Motor neuron (in vitro differentiated cells): Measurements from ENCODE around the gene FGFR2. TPM values are rescaled to one million over a fixed set of nuclear protein-coding genes. Genes with fewer than 3 reads are reported as not detected.

Experiments
- ATAC-seq, 8 experiments: fragments of 200-7000 bp; cut with Tn5 transposase; replicated peaks in 6 of 8; 2 replicates each; pipeline ENCODE4 v1.8.0; 2021; ENCODE audit warnings: mild to moderate bottlenecking in 8 of 8, moderate library complexity in 8 of 8
- H3K27ac ChIP-seq, 2 donors: fragments of 250-450 bp; sonication (Bioruptor Pico); 2 replicates each; pipeline ENCODE4 v1.9.0; 2021; ENCODE audit warnings: antibody characterized with exemption in 2 of 2, mild to moderate bottlenecking in 2 of 2, moderate library complexity in 1 of 2
- H3K4me1 ChIP-seq, 2 donors: fragments of 250-450 bp; sonication (Bioruptor Pico); replicated peaks in 1 of 2; 2 replicates each; pipeline ENCODE4 v1.6.1; 2021; ENCODE audit warnings: antibody characterized with exemption in 2 of 2, mild to moderate bottlenecking in 2 of 2, moderate library complexity in 1 of 2
- H3K4me3 ChIP-seq, 5 donors: fragments of 250-450 bp; sonication (Bioruptor Pico); 2 replicates each; pipeline ENCODE4 v1.9.0; 2021; ENCODE audit warnings: antibody characterized with exemption in 5 of 5, mild to moderate bottlenecking in 5 of 5, moderate library complexity in 4 of 5
- WGBS, 10 experiments: fragments of 450-650 bp; shearing (Covaris generic); methylation state at CpG; one replicate each; pipeline ENCODE4 v1.0.0; 2022; 5-methylcytosine and 5-hydroxymethylcytosine counted together
- in situ Hi-C, 9 experiments: fragments of 400-800 bp; cut with MboI; loops; one replicate each; pipeline ENCODE4 v1.15.0; 2021; ENCODE audit warnings: low sequenced_read_pairs in 9 of 9, low pct_unique_long_range_greater_than_20kb in 2 of 9; ENCODE audit not compliant: unreplicated experiment in 9 of 9
- total RNA-seq, 8 experiments: library from RNA; unstranded; fragments of 300-600 nt; gene quantifications; 2 replicates each; pipeline versions ENCODE4 v1.2.3 to v1.2.4, GENCODE V29; 2022

The FGFR2 gene
- total RNA-seq, 8 experiments from 2014 or later, result 0.20 to 100.0 (median 32.4) TPM

DNA sequence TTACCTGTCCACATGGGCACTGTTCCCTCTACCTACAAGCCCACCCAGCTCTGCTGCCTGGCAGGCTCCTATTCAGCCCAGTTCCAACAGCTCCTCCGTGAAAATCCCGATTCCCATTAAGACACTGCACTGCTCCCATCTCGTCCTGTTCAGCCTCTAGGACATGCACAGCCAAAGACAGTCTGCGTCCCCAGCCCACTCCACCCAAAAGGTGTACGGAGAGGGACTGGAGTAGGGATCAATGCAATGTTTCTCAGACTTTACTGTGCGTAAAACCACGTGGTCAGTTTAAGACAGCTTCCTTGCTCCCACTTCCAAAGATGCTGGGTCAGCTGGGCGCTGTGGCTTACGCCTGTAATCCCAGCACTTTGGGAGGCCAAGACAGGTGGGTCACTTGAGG is 19.9 kb downstream of the FGFR2 start:
- H3K27ac ChIP-seq, result no peak overlapping the region
- peaks cover 32 to 37% of the 10 kb centered on the region in 2 donors for H3K4me1 ChIP-seq
- WGBS, 10 experiments, result 60 to 100% (median 92%) methylated on average over 1 to 7 of the region's 9 CpGs; no CpG with 5 or more reads in 3 of the 10 experiments
- no peak for ATAC-seq
- H3K4me3 ChIP-seq, result no peak overlapping the region
- in situ Hi-C loops, result no loop called here

DNA sequence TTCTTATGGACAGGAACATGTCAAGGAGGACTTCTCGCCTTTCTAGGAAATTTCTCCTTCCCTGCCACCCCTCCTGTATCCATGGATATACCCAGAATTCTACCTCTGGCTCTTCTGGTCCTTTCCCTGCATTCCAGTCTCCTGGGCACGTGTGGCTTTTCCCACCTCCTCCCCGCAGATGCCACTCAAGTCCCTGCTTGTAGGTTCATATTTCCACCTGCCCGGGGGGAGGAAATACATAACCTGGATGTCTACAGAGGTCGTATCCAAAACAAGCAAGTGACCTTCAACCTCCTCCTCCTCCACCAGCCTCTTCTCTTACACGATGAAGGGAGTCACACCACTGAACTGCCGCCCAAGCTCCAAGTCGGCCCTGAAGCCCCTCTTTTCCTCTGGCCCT is 20.7 kb downstream of the FGFR2 start:
- no peak for ATAC-seq
- H3K27ac ChIP-seq, result no peak overlapping the region
- H3K4me3 ChIP-seq, result no peak overlapping the region
- WGBS, 10 experiments, result 0 to 100% (median 71%) methylated on average over 1 to 4 of the region's 8 CpGs; no CpG with 5 or more reads in 4 of the 10 experiments
- peaks cover 32 to 37% of the 10 kb centered on the region in 2 donors for H3K4me1 ChIP-seq
- in situ Hi-C loops, result no loop called here

DNA sequence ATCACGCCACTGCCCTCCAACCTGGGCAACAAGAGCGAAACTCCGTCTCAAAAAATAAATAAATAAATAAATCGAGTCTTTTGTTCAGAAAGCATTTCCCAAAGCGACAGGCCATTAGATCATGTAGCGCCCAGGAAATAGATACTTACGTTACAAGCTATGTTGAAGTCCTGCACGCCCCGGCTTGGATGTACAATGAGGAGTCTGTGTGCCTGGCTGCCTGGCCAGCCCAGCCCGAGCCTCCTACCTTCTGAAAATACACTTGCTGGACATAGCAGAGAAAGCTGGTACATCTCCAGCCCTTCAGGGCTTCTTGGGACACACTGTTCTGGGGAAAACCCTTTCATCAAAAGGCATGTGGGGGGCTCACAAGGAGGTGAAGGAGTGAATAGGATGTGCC is 22.1 kb downstream of the FGFR2 start:
- H3K4me1 ChIP-seq, result peaks cover 29 to 37% of the 10 kb centered on the region in 2 donors
- in situ Hi-C loops, result no loop called here
- 73 to 100% (median 100%) methylated on average over 1 to 5 of the region's 10 CpGs; no CpG with 5 or more reads in 3 of the 10 experiments for WGBS, 10 experiments
- no peak overlapping the region for H3K4me3 ChIP-seq
- H3K27ac ChIP-seq, result no peak overlapping the region
- ATAC-seq, result no peak

DNA sequence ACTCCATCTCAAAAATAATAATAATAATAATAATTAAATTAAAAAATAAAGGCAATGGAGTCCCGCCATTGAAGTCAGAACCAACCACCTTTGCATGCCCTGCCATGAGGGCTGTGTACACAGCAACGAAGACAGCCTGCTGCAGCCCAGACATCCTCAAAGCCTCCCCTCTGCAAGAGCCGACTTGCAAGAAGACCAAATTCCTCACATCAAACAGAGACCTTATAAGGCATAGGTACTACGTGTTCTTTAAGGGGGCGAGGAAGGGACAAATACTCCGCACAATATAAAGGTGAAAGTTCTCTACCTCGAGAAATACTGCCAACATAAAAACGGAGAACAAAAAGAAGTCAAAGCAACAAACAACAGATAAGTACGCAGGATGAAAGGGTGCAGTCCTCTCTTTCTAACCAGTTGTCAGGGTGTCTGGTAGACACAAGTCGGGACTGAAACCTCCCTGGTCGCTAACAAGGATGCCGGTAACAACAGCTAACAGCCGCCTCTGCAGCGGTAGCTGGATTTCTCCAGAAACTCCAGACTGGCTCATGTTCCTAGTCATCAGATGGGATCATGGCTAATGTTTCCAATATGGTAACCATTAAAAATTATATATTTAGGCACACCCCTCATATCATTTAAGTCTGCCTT is 23.6 kb downstream of the FGFR2 start:
- H3K4me1 ChIP-seq, result peaks cover 14 to 24% of the 10 kb centered on the region in 2 donors
- peak in 4 of 8 experiments; percentile 24 to 61 (median 44) for ATAC-seq
- H3K4me3 ChIP-seq, result no peak overlapping the region
- in situ Hi-C loops, result no loop called here
- H3K27ac ChIP-seq, result no peak overlapping the region
- 44 to 92% (median 79%) methylated on average over 1 to 13 of the region's 14 CpGs; no CpG with 5 or more reads in 1 of the 10 experiments for WGBS, 10 experiments

DNA sequence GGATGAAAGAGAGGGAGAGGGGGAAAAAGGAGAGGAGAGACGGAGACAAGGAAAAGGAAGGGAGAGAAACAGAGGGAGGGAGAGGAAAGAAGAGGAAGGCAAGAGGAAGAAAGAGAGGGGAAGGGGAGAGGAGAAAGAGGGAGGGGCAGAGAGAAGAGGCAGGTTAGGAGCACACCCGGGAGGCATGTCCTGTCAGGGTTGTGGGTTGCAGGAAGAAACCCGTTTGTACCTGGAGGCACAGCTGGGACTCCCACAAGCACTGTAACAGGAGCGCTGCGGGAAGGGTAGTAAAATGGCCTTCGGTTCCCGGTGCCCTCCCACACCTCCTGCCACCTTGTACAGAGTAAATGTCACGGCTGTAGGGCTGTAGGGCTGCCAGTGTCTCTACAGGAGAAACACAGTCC is 24.7 kb downstream of the FGFR2 start:
- H3K27ac ChIP-seq, result no peak overlapping the region
- in situ Hi-C loops, result no loop called here
- no peak for ATAC-seq
- H3K4me1 ChIP-seq, result peaks cover 7 to 17% of the 10 kb centered on the region in 2 donors
- WGBS, 10 experiments, result 59 to 96% (median 72%) methylated on average over 1 to 5 of the region's 8 CpGs; no CpG with 5 or more reads in 2 of the 10 experiments
- no peak overlapping the region for H3K4me3 ChIP-seq

DNA sequence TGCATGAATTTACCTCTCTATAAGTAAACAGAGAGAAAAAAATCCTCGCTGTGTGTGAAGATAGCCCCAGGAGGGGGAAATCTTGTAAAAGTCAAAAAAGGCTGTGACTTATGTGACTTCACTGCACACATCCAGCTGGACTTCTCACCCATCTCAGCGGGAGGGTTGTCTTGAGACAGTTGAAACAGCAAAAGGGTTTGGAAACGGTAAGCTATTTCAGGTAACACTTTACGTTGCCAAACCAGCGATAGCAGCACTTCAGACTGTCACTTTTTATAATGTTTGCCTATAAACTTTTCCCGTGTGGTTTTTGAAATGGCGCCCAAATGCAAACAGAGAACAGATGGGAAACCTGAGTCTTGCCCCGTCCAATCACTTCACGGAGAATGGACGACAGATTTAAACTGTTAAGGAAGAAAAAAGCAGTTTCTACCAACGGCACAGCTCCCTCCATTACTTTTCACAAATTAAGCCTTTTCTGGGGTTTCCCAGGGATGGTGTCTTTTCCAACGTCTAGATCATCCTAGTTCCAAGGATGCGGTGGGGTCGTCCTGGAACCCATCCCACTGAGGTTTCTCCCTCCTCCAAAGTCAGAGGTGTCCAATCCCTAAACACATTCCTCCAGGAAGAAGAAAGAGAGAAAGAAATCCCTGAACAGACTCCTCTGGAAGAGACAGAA is 25.2 kb downstream of the FGFR2 start:
- no peak overlapping the region for H3K27ac ChIP-seq
- no peak for ATAC-seq
- WGBS, 10 experiments, result 15 to 92% (median 84%) methylated on average over 4 to 14 of the region's 14 CpGs; no CpG with 5 or more reads in 1 of the 10 experiments
- H3K4me1 ChIP-seq, result peaks cover 9 to 17% of the 10 kb centered on the region in 2 donors
- no peak overlapping the region for H3K4me3 ChIP-seq
- in situ Hi-C loops, result no loop called here

DNA sequence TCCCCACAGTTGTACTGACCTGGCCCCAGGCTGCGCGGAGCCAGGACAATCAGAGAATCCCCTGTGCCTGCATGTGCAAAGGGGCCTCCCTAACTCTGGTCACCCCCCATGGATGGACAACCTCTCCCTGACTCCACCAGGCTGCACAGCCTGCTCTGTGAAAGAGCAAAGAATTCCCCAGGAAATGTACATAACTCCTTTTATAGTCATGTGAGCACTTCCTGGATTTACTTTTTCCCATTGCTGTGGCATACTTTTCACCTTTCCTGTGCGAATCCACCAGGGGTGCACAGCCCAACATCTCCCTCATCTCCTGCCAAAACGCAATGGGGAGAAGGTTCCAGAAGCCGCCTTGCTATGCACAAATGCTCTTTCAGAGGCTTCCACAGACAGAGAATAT is 27.9 kb downstream of the FGFR2 start:
- 32 to 100% (median 88%) methylated on average over 2 to 3 of the region's 5 CpGs; no CpG with 5 or more reads in 4 of the 10 experiments for WGBS, 10 experiments
- peak in 2 of 8 experiments; percentile 33 to 89 for ATAC-seq
- Histone ChIP-seq H3K4me3 (no peak overlapping the region), H3K27ac (no peak overlapping the region), H3K4me1 (peaks cover 19 to 20% of the 10 kb centered on the region in 2 donors)
- in situ Hi-C loops, result no loop called here

DNA sequence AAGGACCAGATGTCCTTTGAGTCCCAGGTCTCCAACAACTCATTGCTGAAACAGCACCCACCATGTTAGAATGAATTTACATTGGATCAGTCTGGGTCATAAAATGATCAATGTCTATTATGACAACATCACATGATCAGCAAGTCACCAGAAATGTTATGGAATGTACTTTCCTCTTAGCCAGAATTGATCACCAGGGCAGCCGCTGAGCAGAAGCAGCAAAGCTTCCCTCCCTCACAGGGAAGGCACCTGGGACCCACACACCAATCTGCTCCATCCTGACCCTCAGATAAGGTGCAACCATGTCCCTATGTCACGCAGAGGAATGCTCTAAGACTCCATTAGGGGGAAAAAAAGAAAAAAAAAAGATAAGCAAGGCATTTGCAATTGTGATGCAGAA is 30.0 kb downstream of the FGFR2 start:
- in situ Hi-C loops, result no loop called here
- Histone ChIP-seq H3K4me1 (peaks cover 19 to 20% of the 10 kb centered on the region in 2 donors), H3K27ac (peak overlapping the region in 1 of 2 donors; percentile 53), H3K4me3 (no peak overlapping the region)
- 0 to 100% (median 92%) methylated on average over 1 of the region's 2 CpGs; no CpG with 5 or more reads in 6 of the 10 experiments for WGBS, 10 experiments
- peak in 4 of 8 experiments; percentile 27 to 76 (median 60) for ATAC-seq

DNA sequence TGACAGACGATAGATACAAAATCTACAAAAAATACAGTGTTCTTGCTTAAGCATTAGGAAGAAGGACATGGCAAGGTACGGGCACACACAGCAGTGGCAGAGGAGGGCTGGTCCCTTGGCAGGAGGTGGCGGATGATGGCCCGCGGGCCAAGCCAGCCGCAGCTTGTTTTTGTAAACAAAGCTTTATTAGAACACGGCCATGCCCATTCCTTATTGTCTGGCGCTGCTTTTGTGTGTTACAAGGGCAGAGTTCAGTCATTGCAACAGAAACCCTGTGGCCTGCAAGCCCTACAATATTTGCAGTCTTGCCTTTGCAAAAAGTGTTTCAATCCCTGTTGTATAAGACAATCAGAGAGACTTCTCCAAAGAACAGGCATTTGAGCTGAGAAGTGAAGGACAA is 30.7 kb downstream of the FGFR2 start:
- H3K4me1 ChIP-seq, result peaks cover 19 to 20% of the 10 kb centered on the region in 2 donors
- peak in 4 of 8 experiments; percentile 17 to 63 (median 44) for ATAC-seq
- no peak overlapping the region for H3K27ac ChIP-seq
- H3K4me3 ChIP-seq, result no peak overlapping the region
- 67 to 91% (median 74%) methylated on average over 2 to 6 of the region's 8 CpGs; no CpG with 5 or more reads in 5 of the 10 experiments for WGBS, 10 experiments
- in situ Hi-C loops, result no loop called here

DNA sequence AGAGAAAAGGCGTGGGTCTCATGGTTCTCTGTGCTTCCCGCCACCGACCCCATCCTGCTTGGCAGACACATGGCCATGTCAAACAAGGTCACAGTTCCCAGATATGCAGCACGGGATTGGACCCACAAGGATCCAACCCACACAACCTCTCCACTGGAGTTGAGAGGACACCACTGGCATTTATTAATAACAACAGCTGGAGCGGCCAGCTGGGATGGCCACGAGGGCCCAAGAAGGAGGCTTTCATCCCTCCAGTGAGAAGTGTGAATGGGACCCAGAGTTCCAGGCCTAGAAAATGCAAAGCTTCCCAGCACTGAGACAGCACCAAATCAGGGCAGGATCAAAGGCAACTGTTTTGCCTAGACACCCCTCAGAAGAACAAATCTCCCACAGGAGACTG is 31.5 kb downstream of the FGFR2 start:
- peaks cover 19 to 20% of the 10 kb centered on the region in 2 donors for H3K4me1 ChIP-seq
- H3K27ac ChIP-seq, result no peak overlapping the region
- H3K4me3 ChIP-seq, result no peak overlapping the region
- 7 to 100% (median 100%) methylated on average over 1 to 4 of the region's 6 CpGs; no CpG with 5 or more reads in 5 of the 10 experiments for WGBS, 10 experiments
- ATAC-seq, result no peak
- in situ Hi-C loops, result no loop called here

DNA sequence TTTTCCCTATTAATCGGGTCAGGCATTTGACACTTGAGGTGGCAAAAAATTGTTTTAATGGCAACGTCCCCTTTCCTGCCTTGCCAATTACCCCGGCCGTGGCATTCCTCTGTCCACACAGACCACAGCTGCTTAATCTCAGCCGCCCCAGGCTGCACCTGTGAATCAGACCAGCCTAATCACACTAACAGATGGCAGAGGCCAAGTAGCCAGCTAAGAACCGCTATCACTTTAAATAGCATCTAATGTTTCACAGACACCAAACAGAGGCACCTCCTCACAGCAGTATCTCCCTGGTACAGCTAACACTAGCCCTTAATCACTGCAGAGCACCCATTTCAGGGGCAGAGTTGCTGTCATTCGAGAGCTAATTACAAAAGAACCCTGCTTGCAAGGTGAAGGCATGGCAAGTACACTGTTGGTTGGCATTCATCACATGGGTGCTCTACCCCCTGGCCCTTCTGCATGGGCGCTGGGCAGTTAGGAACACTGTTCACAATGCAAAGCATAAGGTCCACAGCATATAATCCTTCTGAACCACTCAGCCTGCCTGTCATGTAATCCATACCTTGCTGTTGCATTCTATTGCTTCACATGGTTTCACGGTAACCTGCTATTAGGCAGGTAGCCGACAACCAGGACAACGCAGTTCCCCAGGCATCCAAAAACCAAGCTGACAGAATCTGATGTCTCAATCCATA is 38.8 kb downstream of the FGFR2 start:
- H3K4me1 ChIP-seq, result peaks cover 11 to 22% of the 10 kb centered on the region in 2 donors
- in situ Hi-C loops, result no loop called here
- peak overlapping the region; percentile 4 to 5 for H3K27ac ChIP-seq
- H3K4me3 ChIP-seq, result no peak overlapping the region
- WGBS, 10 experiments, result 49 to 100% (median 81%) methylated on average over 2 to 9 of the region's 11 CpGs
- peak in 5 of 8 experiments; percentile 79 to 91 (median 86) for ATAC-seq

DNA sequence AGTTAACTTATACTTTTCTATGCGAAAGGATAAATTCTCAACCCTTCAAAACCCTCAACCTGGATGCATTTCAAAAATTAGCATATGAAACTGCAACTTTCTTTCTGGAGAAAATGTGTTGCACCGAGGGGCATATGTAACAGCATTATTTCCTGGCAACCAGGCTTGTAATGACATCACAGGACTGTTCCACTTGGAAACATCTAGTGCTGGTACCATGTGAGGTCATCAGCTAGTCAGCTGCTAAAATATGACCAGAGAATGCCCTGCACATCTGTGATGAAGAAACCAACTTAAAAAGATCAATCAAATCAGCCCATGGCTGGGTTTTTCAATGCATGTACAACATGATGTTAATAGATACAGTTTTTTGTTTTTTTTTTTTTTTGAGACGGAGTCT is 40.0 kb downstream of the FGFR2 start:
- peak in 6 of 8 experiments; percentile 52 to 72 (median 60) for ATAC-seq
- H3K27ac ChIP-seq, result no peak overlapping the region

More for the DNA sequence above, 40.0 kb downstream of the FGFR2 start:
- Histone ChIP-seq H3K4me1 (peaks cover 18 to 23% of the 10 kb centered on the region in 2 donors), H3K4me3 (no peak overlapping the region)
- WGBS, 10 experiments, result 49 to 100% (median 83%) methylated on average over 1 to 2 of the region's 3 CpGs; no CpG with 5 or more reads in 1 of the 10 experiments
- in situ Hi-C loops, result no loop called here
